ENCODE measurements around the gene ARMC6. TPM values are rescaled to one million over a fixed set of nuclear protein-coding genes. Genes with fewer than 3 reads are reported as not detected.

The ARMC6 gene
- total and polyA plus RNA-seq, 4 donors: 23.5 to 33.3 (median 32.2) TPM

- ATAC-seq (ENCODE audit: insufficient read depth, low FRiP score) (no peak), DNase-seq (no peak)
- H3K4me1 ChIP-seq (ENCODE audit: control insufficient read depth in 5 of 5, insufficient read depth in 5 of 5, low read length in 5 of 5): peaks cover 0 to 26% (median 6%) of the 10 kb centered on the region in 5 donors
- TF ChIP-seq CTCF (IDR thresholded peaks at IDR 0.05; ENCODE audit: control extremely low read depth, extremely low read depth): no peak
- H3K9me3 ChIP-seq (ENCODE audit: control insufficient read depth in 4 of 4, insufficient read depth in 3 of 4, low read length in 3 of 4): no peaks in the 10 kb centered on the region
- H3K4me3 ChIP-seq: no peak overlapping the region
- 84 to 91% methylated on average over 11 of the region's 11 CpGs for WGBS, 2 donors
- H3K9ac ChIP-seq (ENCODE audit: insufficient read depth in 1 of 2, low read length in 2 of 2): no peak overlapping the region
- no peak overlapping the region for H3K27ac ChIP-seq (ENCODE audit: low read depth in 1 of 2, low read length in 1 of 2)
- H3K36me3 ChIP-seq (ENCODE audit: control insufficient read depth in 4 of 4, insufficient read depth in 4 of 4, low read length in 4 of 4): peaks cover 0 to 9% (median 0%) of the 10 kb centered on the region in 4 donors
- no peaks in the 10 kb centered on the region for H3K27me3 ChIP-seq (ENCODE audit: control insufficient read depth in 3 of 3, insufficient read depth in 3 of 3, low read length in 2 of 3)
Observed at GRCh38 chr19:19107654-19108053, 74.3 kb downstream of the ARMC6 start.

Other genes starting within 250 kb of the ARMC6 start
- gene COMP, start 242.3 kb upstream of the ARMC6 start, total RNA-seq: 1 to 10 TPM in 1 of 2 donors, not detected in 1; 3.5 TPM
- 1 to 10 TPM; 1.7 to 2.4 TPM for gene COMP, start 242.3 kb upstream of the ARMC6 start, polyA plus RNA-seq
- gene UPF1, start 201.6 kb upstream of the ARMC6 start, total RNA-seq: 10 to 100 TPM; 78.8 to 89.2 TPM
- gene UPF1, start 201.6 kb upstream of the ARMC6 start, polyA plus RNA-seq: 10 to 100 TPM; 48.3 to 50.1 TPM
- 1 to 10 TPM in 1 of 2 donors, under 1 TPM in 1; 0.55 to 1.7 TPM for gene CERS1, start 137.4 kb upstream of the ARMC6 start, total RNA-seq
- gene CERS1, start 137.4 kb upstream of the ARMC6 start, polyA plus RNA-seq: under 1 TPM; 0.14 to 0.16 TPM
- gene COPE, start 114.2 kb upstream of the ARMC6 start, total RNA-seq: 100 to 1,000 TPM in 1 of 2 donors, 10 to 100 TPM in 1; 94.1 to 265 TPM
- 100 to 1,000 TPM; 285 to 365 TPM for gene COPE, start 114.2 kb upstream of the ARMC6 start, polyA plus RNA-seq
- 10 to 100 TPM; 32.2 to 59.8 TPM for gene DDX49, start 113.9 kb upstream of the ARMC6 start, total RNA-seq
- 10 to 100 TPM; 52.6 to 69.1 TPM for gene DDX49, start 113.9 kb upstream of the ARMC6 start, polyA plus RNA-seq
- 10 to 100 TPM; 22.0 to 24.6 TPM for gene HOMER3, start 92.4 kb upstream of the ARMC6 start, total RNA-seq
- gene HOMER3, start 92.4 kb upstream of the ARMC6 start, polyA plus RNA-seq: 10 to 100 TPM; 23.8 to 40.2 TPM
- 10 to 100 TPM; 55.2 to 73.4 TPM for gene SUGP2, start 86 bp upstream of the ARMC6 start, total RNA-seq
- 10 to 100 TPM; 27.6 to 63.9 TPM for gene SUGP2, start 86 bp upstream of the ARMC6 start, polyA plus RNA-seq
- 10 to 100 TPM in 1 of 2 donors, 1 to 10 TPM in 1; 7.5 to 10.1 TPM for gene SLC25A42, start 30.4 kb downstream of the ARMC6 start, total RNA-seq
- gene SLC25A42, start 30.4 kb downstream of the ARMC6 start, polyA plus RNA-seq: 1 to 10 TPM; 5.8 to 6.4 TPM
- 10 to 100 TPM; 18.1 to 32.2 TPM for gene TMEM161A, start 104.9 kb downstream of the ARMC6 start, total RNA-seq
- gene TMEM161A, start 104.9 kb downstream of the ARMC6 start, polyA plus RNA-seq: 10 to 100 TPM; 18.9 to 27.4 TPM
- 1 to 10 TPM in 1 of 2 donors, under 1 TPM in 1; 0.63 to 1.8 TPM for gene MEF2B, start 136.7 kb downstream of the ARMC6 start, total RNA-seq
- under 1 TPM; 0.44 to 0.59 TPM for gene MEF2B, start 136.7 kb downstream of the ARMC6 start, polyA plus RNA-seq
- 10 to 100 TPM; 10.0 to 41.4 TPM for gene BORCS8, start 158.5 kb downstream of the ARMC6 start, total RNA-seq
- gene BORCS8, start 158.5 kb downstream of the ARMC6 start, polyA plus RNA-seq: 10 to 100 TPM; 30.9 to 37.5 TPM
- 10 to 100 TPM; 46.6 to 97.6 TPM for gene RFXANK, start 158.7 kb downstream of the ARMC6 start, total RNA-seq
- 100 to 1,000 TPM in 1 of 2 donors, 10 to 100 TPM in 1; 99.6 to 148 TPM for gene RFXANK, start 158.7 kb downstream of the ARMC6 start, polyA plus RNA-seq
- gene NR2C2AP, start 169.8 kb downstream of the ARMC6 start, total RNA-seq: 10 to 100 TPM in 1 of 2 donors, 1 to 10 TPM in 1; 4.6 to 18.6 TPM
- gene NR2C2AP, start 169.8 kb downstream of the ARMC6 start, polyA plus RNA-seq: 10 to 100 TPM; 23.9 to 26.7 TPM
- gene NCAN, start 178.4 kb downstream of the ARMC6 start, total RNA-seq: under 1 TPM; 0.03 to 0.06 TPM
- under 1 TPM in 1 of 2 donors, not detected in 1; 0.01 TPM for gene NCAN, start 178.4 kb downstream of the ARMC6 start, polyA plus RNA-seq
- 1 to 10 TPM in 1 of 2 donors, under 1 TPM in 1; 0.74 to 2.4 TPM for gene TM6SF2, start 239.7 kb downstream of the ARMC6 start, total RNA-seq
- gene TM6SF2, start 239.7 kb downstream of the ARMC6 start, polyA plus RNA-seq: under 1 TPM; 0.23 to 0.33 TPM

All from lung (tissue), 12 donors.